HEK293 (cell line): Measurements from ENCODE around the gene CEP41.

Experiments
- BCL6B ChIP-seq: fragments of 450-650 bp; formaldehyde crosslinking; IDR thresholded peaks from 2 replicates; pipeline ENCODE4 v1.5.1; 2017; ENCODE audit warnings: missing biosample characterization, missing genetic modification characterization
- CTCF ChIP-seq: fragments of 450-650 bp; formaldehyde crosslinking; IDR thresholded peaks from 2 replicates; pipeline ENCODE4 v1.5.1; 2016; ENCODE audit warnings: missing biosample characterization, missing genetic modification characterization
- ELK4 ChIP-seq: IDR thresholded peaks from 2 replicates; pipeline ENCODE4 v1.6.1; 2011; ENCODE audit warnings: mild to moderate bottlenecking, low read depth, low read length, borderline replicate concordance
- REST ChIP-seq: fragments of 450-650 bp; formaldehyde crosslinking; IDR thresholded peaks from 2 replicates; pipeline ENCODE4 v1.5.1; 2016; ENCODE audit warnings: missing biosample characterization, missing genetic modification characterization
- SCRT2 ChIP-seq: fragments of 450-650 bp; formaldehyde crosslinking; IDR thresholded peaks from 2 replicates; pipeline ENCODE4 v1.5.1; 2016; ENCODE audit warnings: missing biosample characterization, missing genetic modification characterization
- ZBTB1 ChIP-seq: fragments of 450-650 bp; formaldehyde crosslinking; IDR thresholded peaks from 2 replicates; pipeline ENCODE4 v1.5.1; 2016; ENCODE audit warnings: missing biosample characterization, missing genetic modification characterization
- ZNF16 ChIP-seq: fragments of 450-650 bp; formaldehyde crosslinking; IDR thresholded peaks from 2 replicates; pipeline ENCODE4 v1.5.1; 2016; ENCODE audit warnings: low read depth, missing biosample characterization, missing genetic modification characterization

GRCh38 chr7:130384841-130385599, 55.8 kb downstream of the CEP41 start:
- TF ChIP-seq SCRT2 (no peak), CTCF (tag by site-specific recombination) (no peak), ZNF16 (tag by site-specific recombination) (no peak), REST (tag by site-specific recombination) (no peak), ZBTB1 (tag by site-specific recombination) (no peak), ELK4 (no peak), BCL6B (tag by site-specific recombination) (no peak)
